ENCODE results near the gene IMPG1. TPM values are rescaled to one million over a fixed set of nuclear protein-coding genes. Genes with fewer than 3 reads are reported as not detected.

The IMPG1 gene
- total and polyA plus RNA-seq, 10 donors: 0.02 to 0.10 TPM; not detected in 8

DNA sequence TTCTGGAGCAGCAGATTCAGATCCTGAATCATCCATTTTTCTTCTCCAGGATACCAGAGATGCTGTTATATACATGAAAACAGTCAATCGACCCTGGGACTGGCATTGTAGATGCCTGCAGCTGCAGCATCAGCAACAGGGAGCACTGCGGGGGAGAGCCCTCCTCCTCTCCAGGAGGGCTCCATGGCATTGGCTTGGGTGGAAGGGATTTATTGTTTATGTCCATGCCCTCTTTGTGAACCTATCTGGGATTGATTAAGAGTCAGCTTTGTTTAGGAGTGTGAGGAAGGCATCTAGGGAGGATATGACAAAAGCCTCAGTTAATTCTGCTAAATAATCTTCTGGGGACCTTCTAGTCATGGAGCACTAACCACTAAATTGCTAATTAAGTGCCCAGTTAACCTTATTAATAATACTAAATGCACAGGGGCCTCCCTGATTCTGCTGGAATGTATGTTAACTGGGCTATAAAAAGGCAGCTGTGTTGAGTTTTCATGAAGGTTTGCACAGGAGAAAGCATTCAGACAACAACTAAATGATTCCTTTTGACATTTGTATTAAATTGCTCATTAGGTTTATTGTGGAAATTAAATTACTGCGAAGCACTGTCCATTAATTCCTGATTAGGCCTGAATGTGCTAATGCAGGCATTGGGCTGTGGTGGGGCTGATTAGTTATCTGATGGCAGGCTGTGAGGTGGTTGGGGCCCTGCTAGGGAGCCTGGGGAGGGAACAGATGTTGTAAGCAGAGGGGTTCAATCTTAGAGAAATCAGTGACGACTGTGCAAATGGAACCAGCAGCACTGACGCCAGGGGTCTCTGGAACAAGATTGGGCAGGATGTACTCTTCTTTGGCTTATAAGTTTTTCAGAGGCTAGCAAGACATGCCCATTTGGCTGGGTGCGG is 57.6 kb downstream of the IMPG1 start:
- no peak for DNase-seq
- WGBS, 5 donors: 82 to 93% (median 84%) methylated on average over 6 of the region's 6 CpGs
- H3K27me3 ChIP-seq (replicated peaks in 1 of 7): no peaks in the 10 kb centered on the region
- H3K4me3 ChIP-seq: no peak overlapping the region
- no peaks in the 10 kb centered on the region for H3K4me1 ChIP-seq
- H3K9me3 ChIP-seq: peaks cover 0 to 16% (median 0%) of the 10 kb centered on the region in 8 donors
- no peaks in the 10 kb centered on the region for H3K36me3 ChIP-seq
- H3K27ac ChIP-seq: no peak overlapping the region
- no peak for TF ChIP-seq POLR2AphosphoS5 (IDR thresholded peaks at IDR 0.05)
- TF ChIP-seq, protein P1, sequence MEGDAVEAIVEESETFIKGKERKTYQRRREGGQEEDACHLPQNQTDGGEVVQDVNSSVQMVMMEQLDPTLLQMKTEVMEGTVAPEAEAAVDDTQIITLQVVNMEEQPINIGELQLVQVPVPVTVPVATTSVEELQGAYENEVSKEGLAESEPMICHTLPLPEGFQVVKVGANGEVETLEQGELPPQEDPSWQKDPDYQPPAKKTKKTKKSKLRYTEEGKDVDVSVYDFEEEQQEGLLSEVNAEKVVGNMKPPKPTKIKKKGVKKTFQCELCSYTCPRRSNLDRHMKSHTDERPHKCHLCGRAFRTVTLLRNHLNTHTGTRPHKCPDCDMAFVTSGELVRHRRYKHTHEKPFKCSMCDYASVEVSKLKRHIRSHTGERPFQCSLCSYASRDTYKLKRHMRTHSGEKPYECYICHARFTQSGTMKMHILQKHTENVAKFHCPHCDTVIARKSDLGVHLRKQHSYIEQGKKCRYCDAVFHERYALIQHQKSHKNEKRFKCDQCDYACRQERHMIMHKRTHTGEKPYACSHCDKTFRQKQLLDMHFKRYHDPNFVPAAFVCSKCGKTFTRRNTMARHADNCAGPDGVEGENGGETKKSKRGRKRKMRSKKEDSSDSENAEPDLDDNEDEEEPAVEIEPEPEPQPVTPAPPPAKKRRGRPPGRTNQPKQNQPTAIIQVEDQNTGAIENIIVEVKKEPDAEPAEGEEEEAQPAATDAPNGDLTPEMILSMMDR (IDR thresholded peaks at IDR 0.05 in 8 of 11, conservative IDR thresholded peaks at IDR 0.05 in 3 of 11): no peak
- intact Hi-C loops (cut with DNase I; ENCODE audit: low total_unique reads): no loop called here

DNA sequence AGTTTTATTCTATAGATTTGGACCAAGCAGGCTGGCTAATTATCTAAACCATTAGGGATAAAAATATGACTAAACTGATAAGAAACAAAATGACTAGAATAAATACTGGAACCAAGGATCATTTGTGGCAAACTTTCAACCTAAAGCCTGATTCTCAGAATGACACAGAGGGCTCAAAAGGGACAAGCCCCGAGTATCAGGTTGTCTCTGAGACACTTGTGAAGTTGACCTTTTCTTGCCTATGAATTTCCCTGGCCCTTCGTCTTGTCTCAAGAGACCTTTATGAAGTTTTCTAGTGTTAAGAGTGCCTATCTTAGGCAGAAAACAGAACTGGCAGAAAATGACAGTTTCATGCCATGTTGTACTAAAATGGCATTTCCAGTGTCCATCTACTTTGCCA is 68.3 kb downstream of the IMPG1 start:
- DNase-seq: no peak
- TF ChIP-seq, protein P1 (IDR thresholded peaks at IDR 0.05 in 8 of 11, conservative IDR thresholded peaks at IDR 0.05 in 3 of 11): no peak
- TF ChIP-seq POLR2AphosphoS5 (IDR thresholded peaks at IDR 0.05) (no peak), POLR2A (IDR thresholded peaks at IDR 0.05) (no peak)
- WGBS, 5 donors: 59 to 82% (median 65%) methylated on average over 2 of the region's 2 CpGs
- intact Hi-C loops (cut with DNase I; ENCODE audit: low total_unique reads): no loop called here
- H3K27ac ChIP-seq: no peak overlapping the region
- H3K9me3 ChIP-seq: no peaks in the 10 kb centered on the region
- no peaks in the 10 kb centered on the region for H3K36me3 ChIP-seq
- no peaks in the 10 kb centered on the region for H3K4me1 ChIP-seq
- H3K27me3 ChIP-seq (replicated peaks in 1 of 7): no peaks in the 10 kb centered on the region
- no peak overlapping the region for H3K4me3 ChIP-seq

DNA sequence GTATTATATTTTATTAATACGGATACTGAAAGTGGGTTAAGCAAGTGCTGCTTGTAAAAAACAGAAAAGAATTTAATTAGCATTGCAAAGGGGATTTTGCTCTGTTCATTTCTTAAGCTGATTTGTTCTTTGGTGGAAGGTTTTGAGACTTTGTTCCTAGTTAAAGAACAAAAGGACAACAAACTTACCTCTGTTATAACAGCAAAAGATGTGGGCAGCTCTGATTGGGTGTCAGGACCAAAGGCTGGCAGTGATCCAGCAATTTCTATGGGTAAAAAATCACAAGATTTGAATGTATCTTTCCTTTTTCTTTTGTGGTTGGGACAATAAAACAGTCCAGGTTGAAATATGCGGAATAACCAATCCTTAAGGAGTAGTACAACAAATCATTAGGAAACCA is 68.8 kb downstream of the IMPG1 start:
- no peaks in the 10 kb centered on the region for H3K27me3 ChIP-seq (replicated peaks in 1 of 7)
- no peak for TF ChIP-seq POLR2AphosphoS5 (IDR thresholded peaks at IDR 0.05)
- no peak for TF ChIP-seq POLR2A (IDR thresholded peaks at IDR 0.05)
- TF ChIP-seq, protein P1 (IDR thresholded peaks at IDR 0.05 in 8 of 11, conservative IDR thresholded peaks at IDR 0.05 in 3 of 11): no peak
- no peaks in the 10 kb centered on the region for H3K9me3 ChIP-seq
- no peaks in the 10 kb centered on the region for H3K4me1 ChIP-seq
- H3K36me3 ChIP-seq: no peaks in the 10 kb centered on the region
- 40 to 91% (median 81%) methylated on average over 2 of the region's 2 CpGs for WGBS, 5 donors
- DNase-seq: no peak
- no peak overlapping the region for H3K4me3 ChIP-seq
- intact Hi-C loops (cut with DNase I; ENCODE audit: low total_unique reads): no loop called here
- H3K27ac ChIP-seq: no peak overlapping the region

DNA sequence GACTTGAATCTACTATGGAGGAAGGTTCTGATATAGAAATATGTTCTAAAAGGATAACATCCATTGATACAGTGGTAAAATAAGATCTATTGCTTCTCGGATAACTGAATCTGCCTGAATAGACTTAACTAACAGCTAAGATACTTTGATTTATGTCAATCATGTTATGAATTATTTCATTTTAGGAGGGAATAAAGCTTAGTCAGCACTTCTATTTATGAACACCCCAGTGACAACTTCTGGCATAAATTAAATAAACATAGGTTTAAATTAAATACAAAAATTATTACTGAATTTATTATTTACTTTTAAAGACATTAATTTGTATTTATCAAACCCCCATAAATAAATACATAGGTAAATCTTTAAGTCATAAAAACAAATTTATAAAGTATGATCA is 69.3 kb downstream of the IMPG1 start:
- WGBS, 5 donors: 83 to 95% (median 94%) methylated on average over 1 of the region's 1 CpG
- no peak for DNase-seq
- Histone ChIP-seq H3K27ac (no peak overlapping the region), H3K27me3 (replicated peaks in 1 of 7) (no peaks in the 10 kb centered on the region), H3K4me1 (no peaks in the 10 kb centered on the region), H3K4me3 (no peak overlapping the region), H3K36me3 (no peaks in the 10 kb centered on the region), H3K9me3 (no peaks in the 10 kb centered on the region)
- intact Hi-C loops (cut with DNase I; ENCODE audit: low total_unique reads): no loop called here
- no peak for TF ChIP-seq POLR2A (IDR thresholded peaks at IDR 0.05)
